GM18873 (cell line): ENCODE measurements around the gene PHACTR4.
"Not testable (repeated sequence)": the region's sequence is repeated elsewhere in the genome, so short reads cannot be mapped to it uniquely, and the experiment has no call there.

ENCODE experiments used
- ATAC-seq: cut with Tn5 transposase; IDR thresholded peaks from one replicate; pipeline ENCODE4 v1.9.1; 2021; ENCODE audit warnings: mild to moderate bottlenecking, moderate library complexity, moderate number of reproducible peaks; ENCODE audit not compliant: unreplicated experiment, low FRiP score

PHACTR4 gene

DNA sequence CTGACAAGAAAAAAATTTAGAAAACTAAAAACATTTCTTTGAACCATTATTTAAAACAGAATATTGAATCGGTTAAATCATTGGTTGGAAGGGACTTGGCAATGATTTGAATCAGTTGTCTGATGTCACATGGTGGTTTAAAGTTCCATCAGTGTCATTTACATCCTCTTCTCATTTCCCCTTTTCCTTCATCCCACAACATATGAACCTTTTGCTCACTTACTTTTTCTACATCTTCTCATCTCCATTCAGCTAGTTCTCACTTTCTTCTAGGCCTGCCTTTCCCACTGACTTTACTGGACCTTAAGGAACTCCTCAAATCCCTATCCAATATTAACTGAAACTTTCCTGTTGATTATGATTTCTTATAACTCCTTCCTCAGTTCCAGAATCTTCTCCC lies 58.5 kb downstream of the PHACTR4 start:
- no peak for ATAC-seq

DNA sequence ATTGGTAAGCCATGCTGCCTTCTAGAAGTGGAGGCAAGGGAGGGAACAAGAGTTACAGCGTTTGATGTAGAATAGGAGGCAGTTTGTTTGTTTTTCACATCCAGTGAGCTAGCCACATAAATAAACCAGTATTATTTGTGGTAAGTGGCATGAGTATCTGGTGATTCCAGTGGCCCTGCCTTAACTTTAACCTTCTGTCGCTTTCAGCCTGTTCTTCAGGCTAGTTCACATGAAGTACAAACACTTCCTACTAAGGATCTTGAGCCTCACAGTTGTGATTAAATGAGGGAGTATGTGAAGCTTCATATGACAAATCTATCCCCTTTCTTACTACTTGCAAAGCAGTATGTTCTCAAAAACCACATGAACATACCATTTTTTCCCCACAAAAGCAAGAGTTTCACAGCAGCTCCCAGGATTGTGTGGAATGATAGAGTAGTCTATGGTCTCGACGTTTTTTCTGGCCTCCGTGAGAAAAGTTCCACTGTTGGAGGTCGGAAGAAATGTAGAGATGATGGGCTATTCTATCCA lies 59.5 kb downstream of the PHACTR4 start:
- ATAC-seq, result no peak

DNA sequence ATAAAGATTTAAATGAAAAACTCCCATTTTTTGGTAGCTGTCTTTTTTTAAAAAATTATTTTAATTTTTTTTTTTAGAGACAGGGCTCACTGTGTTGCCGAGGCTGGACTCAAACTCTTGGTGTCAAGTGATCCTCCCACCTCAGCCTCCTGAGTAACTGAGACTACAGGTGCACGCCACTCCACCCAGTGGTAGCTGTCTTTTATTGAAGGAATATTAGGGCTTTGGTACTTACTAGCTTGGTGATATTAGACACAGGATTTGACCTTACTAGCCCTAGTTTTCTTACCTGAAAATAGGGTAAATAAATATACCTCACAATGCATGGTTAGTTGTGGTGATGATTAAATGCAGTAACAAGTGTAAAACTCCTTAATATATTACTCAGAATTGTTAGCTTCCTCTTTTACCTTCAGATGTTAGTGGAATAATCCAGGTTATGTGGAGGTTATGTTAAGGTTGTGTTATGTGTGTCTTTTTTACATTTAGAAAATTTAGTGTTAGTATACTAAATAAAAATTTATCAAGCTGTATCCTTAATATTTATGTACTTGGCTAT lies 66.8 kb downstream of the PHACTR4 start:
- no peak for ATAC-seq

DNA sequence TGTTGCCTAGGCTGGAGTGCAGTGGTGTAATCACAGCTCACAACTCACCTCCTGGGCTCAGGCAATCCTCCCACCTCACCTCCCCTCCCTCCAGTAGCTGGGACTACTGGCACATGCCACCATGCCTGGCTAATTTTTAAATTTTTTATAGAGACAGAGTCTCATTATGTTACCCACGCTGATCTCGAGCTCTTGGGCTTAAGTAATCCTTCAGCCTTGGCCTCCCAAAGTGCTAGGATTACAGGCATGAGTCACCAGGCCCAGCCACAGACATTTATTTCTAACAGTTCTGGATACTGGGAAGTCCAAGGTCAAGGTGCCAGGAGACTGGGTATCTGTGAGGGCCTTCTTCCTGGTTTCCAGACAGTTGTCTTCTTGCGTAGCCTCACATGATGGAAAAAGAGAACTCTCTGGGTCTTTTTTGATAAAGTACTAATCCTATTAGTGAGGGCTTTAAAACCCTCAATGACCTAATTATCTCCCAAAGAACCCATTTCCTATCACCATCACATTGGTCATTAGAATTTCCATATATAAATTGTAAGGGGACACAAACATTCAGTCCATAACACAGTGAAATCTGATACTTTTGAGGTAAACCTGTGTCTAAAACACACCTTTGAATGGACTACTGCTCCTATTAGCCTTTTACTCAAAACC lies 67.9 kb downstream of the PHACTR4 start:
- no peak for ATAC-seq

GRCh38 chr1:28437924-28438699 lies 68.6 kb downstream of the PHACTR4 start:
- ATAC-seq, result no peak

DNA sequence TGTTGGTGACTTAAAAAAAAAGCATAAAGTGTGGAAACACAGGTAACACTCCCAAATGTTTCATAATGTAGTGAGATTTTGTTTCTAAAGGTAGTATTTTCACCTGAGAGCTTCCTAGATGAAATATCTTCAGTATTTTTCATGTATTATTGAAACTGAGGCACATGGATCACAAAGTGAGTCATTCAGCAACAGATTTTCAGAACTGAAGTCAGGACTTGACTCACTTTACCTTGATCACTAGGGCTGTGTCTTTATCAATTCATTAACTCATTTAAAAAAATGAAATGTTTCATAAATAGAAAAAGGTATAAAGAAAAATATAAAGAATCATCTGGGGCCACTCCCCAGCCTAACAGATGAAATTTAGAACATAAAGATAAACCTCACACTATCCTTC lies 69.8 kb downstream of the PHACTR4 start:
- no peak for ATAC-seq

- ATAC-seq, result no peak
Measured at GRCh38 chr1:28441674-28442073, 72.1 kb downstream of the PHACTR4 start.

- ATAC-seq, result no peak
Measured at GRCh38 chr1:28443550-28443949, 74.0 kb downstream of the PHACTR4 start.

GRCh38 chr1:28447679-28448078 lies 78.1 kb downstream of the PHACTR4 start:
- no peak for ATAC-seq

DNA sequence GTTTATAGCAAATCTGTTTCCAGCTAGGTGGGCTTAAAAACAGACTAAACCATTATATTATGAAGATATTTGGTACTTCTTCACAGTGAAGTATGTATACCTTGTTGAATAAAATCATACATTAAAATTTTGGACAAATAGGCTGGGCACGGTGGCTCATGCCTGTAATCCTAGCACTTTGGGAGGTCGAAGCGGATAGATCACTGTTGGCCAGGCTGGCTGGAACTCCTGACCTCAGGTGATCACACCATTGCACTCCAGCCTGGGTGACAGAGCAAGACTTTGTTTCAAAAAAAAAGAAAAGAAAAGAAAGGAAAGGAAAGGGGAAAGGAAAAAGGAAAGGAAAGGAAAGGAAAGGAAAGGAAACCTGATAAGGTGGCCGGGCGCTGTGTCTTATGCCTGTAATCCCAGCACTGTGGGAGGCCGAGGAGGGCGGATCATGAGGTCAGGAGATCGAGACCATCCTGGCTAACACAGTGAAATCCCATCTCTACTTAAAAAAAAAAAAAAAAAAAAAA lies 78.6 kb downstream of the PHACTR4 start:
- ATAC-seq, result not testable (repeated sequence)

- ATAC-seq, result no peak
Measured at GRCh38 chr1:28449904-28450303, 80.4 kb downstream of the PHACTR4 start.

DNA sequence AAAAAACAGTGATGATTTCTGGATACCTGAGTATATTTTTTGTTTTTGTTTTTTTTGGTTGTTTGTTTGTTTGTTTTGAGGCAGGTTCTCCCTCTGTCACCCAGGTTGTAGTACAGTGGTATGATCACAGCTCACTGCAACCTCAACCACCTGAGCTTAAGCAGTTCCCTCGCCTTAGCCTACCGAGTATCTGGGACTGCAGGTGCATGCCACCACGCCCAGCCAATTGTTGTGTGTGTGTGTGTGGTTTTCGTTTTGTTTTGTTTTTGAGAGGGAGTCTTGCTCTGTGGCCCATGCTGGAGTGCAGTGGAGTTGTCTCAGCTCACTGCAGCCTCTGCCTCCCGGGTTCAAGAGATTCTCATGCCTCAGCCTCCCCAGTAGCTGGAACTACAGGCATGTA lies 81.0 kb downstream of the PHACTR4 start:
- ATAC-seq, result no peak

- ATAC-seq, result no peak
Measured at GRCh38 chr1:28451011-28451410, 81.5 kb downstream of the PHACTR4 start.

- ATAC-seq, result no peak
Measured at GRCh38 chr1:28456078-28456477, 86.5 kb downstream of the PHACTR4 start.

DNA sequence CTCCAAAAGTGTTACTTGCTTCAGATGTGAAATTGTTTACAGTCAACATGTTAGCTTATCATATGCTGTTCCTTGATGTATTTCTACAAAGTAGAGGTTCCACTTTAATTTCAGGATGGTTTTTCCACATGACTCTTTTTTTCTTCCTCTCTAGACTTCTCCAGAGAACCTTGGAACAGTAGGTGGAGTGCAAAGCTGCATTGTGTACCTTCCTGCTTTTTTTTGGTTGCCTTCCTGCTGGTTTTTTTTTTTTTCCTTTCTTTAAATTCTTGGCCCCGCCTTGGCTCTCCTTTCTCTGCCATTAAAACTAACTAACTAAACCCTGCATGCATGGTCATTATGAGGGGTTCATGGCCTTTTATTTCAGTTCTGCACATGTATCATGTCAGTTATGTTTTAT lies 88.1 kb downstream of the PHACTR4 start:
- ATAC-seq, result no peak

DNA sequence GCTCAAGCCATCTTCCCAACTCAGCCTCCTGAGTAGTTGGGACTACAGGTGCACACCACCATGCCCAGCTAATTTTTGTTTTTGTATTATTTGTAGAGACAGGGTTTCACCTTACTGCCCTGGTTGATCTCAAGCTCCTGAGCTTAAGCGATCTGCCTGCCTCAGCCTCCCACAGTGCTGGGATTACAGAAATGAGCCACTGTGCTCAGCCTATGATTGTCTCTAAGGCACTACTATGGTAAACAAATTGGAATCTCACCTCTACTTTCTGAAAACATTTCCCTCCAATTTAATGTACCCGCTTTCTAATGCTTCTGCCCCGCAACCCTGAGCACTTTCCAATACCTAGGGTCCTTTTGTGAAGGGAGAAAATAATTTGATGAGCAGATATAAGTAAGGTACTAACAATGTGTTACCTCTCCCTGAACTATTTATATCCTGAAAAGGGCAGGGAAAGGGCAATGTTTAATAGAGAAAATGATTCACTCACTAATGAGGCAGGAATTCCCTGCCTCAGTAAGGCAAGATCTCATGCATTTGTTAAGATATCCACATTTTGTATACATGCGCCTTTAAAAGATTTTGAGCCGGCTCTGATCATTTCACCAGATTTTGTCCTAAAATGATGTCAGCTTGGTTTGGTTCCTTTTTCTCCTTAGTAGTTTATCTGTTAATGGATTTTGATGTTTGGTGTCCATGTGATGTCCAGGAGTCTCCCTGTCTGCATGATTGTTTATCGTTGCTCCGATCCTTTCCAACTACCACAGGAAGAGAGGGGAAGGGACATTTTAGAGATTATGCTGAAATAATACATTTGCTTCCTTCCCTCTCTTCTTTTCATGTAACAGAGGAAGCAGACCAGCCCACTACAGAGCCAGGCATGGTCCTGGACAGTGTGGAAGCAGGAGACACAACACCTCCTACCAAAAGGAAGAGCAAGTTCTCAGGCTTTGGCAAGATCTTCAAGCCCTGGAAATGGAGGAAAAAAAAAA lies 89.0 kb downstream of the PHACTR4 start:
- ATAC-seq, result no peak

- no peak for ATAC-seq
Measured at GRCh38 chr1:28466226-28466778, 96.8 kb downstream of the PHACTR4 start.

- ATAC-seq, result no peak
Measured at GRCh38 chr1:28470146-28470545, 100.6 kb downstream of the PHACTR4 start.

DNA sequence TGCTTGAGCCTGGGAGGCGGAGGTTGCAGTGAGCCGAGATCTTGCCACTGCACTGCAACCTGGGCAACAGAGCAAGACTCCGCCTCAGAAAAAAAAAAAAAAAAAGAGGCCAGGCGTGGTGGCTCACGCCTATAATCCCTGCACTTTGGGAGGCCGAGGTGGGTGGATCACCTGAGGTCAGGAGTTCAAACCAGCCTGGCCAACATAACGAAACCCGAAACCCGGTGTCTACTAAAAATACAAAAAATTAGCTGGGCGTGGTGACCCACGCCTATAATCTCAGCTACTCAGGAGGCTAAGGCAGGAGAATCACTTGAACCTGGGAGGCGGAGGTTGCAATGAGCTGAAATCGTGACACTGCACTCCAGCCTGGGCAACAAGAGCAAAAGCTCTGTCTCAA lies 110.0 kb downstream of the PHACTR4 start:
- not testable (repeated sequence) for ATAC-seq

- no peak for ATAC-seq
Measured at GRCh38 chr1:28480308-28480707, 110.8 kb downstream of the PHACTR4 start.
